ENCODE results near the gene ACAP2. TPM values are rescaled to one million over a fixed set of nuclear protein-coding genes. Genes with fewer than 3 reads are reported as not detected.
A peak's percentile ranks its signal among the peaks of the same experiment; 100 is the strongest.
"Not testable (repeated sequence)": the region's sequence is repeated elsewhere in the genome, so short reads cannot be mapped to it uniquely, and the experiment has no call there.

Gene ACAP2
- total RNA-seq, 3 donors from 2014 or later (not counting 1 experiment from before 2014, with no cell fraction given): 103 to 132 (median 128) TPM

GRCh38 chr3:195405651-195406050 lies 37.2 kb downstream of the ACAP2 start:
- ATAC-seq (no peak), DNase-seq (no peak)
- WGBS (ENCODE audit: insufficient coverage): 58% methylated on average over 2 of the region's 2 CpGs
- H3K9me3 ChIP-seq (ENCODE audit: control insufficient read depth, insufficient read depth, low read length): no peaks in the 10 kb centered on the region
- peaks cover 2% of the 10 kb centered on the region for H3K36me3 ChIP-seq (ENCODE audit: control insufficient read depth, insufficient read depth, low read length)
- H3K4me3 Mint-ChIP-seq: no peak overlapping the region
- peaks cover 5% of the 10 kb centered on the region for H3K36me3 Mint-ChIP-seq
- H3K4me1 ChIP-seq (ENCODE audit: control insufficient read depth, insufficient read depth, low read length): peaks cover 12% of the 10 kb centered on the region
- peaks cover 50 to 53% of the 10 kb centered on the region in 2 donors for H3K4me1 Mint-ChIP-seq
- no peaks in the 10 kb centered on the region for H3K27me3 ChIP-seq (ENCODE audit: control insufficient read depth, insufficient read depth, low read length)
- TF ChIP-seq CTCF (IDR thresholded peaks at IDR 0.05): no peak
- H3K9me3 Mint-ChIP-seq: peaks cover 0 to 4% of the 10 kb centered on the region in 2 donors
- intact Hi-C loops (cut with micrococcal nuclease): no loop called here
- no peak overlapping the region for H3K27ac ChIP-seq (ENCODE audit: low read length)
- H3K4me3 ChIP-seq (ENCODE audit: low read length): no peak overlapping the region
- no peaks in the 10 kb centered on the region for H3K27me3 Mint-ChIP-seq (ENCODE audit: low read depth in 2 of 2)
- H3K27ac Mint-ChIP-seq: peak overlapping the region in 1 of 2 donors; percentile 23

GRCh38 chr3:195403841-195404408 lies 38.9 kb downstream of the ACAP2 start:
- no peak for ATAC-seq
- H3K4me3 ChIP-seq (ENCODE audit: low read length): no peak overlapping the region
- no peaks in the 10 kb centered on the region for H3K27me3 ChIP-seq (ENCODE audit: control insufficient read depth, insufficient read depth, low read length)
- TF ChIP-seq CTCF (IDR thresholded peaks at IDR 0.05): no peak
- H3K27ac ChIP-seq (ENCODE audit: low read length): no peak overlapping the region
- Mint-ChIP-seq H3K4me3 (no peak overlapping the region), H3K27ac (no peak overlapping the region), H3K4me1 (peaks cover 35 to 42% of the 10 kb centered on the region in 2 donors), H3K27me3 (ENCODE audit: low read depth in 2 of 2) (no peaks in the 10 kb centered on the region), H3K9me3 (peaks cover 0 to 4% of the 10 kb centered on the region in 2 donors), H3K36me3 (peaks cover 5% of the 10 kb centered on the region)
- H3K4me1 ChIP-seq (ENCODE audit: control insufficient read depth, insufficient read depth, low read length): peaks cover 7% of the 10 kb centered on the region
- H3K36me3 ChIP-seq (ENCODE audit: control insufficient read depth, insufficient read depth, low read length): no peaks in the 10 kb centered on the region
- 89% methylated on average over 4 of the region's 4 CpGs for WGBS (ENCODE audit: insufficient coverage)
- intact Hi-C loops (cut with micrococcal nuclease): no loop called here
- no peaks in the 10 kb centered on the region for H3K9me3 ChIP-seq (ENCODE audit: control insufficient read depth, insufficient read depth, low read length)
- no peak for DNase-seq

GRCh38 chr3:195403244-195403643 lies 39.6 kb downstream of the ACAP2 start:
- no peaks in the 10 kb centered on the region for H3K27me3 ChIP-seq (ENCODE audit: control insufficient read depth, insufficient read depth, low read length)
- no peak for ATAC-seq
- Mint-ChIP-seq H3K36me3 (peaks cover 5% of the 10 kb centered on the region), H3K27ac (no peak overlapping the region), H3K27me3 (ENCODE audit: low read depth in 2 of 2) (no peaks in the 10 kb centered on the region), H3K4me3 (no peak overlapping the region), H3K9me3 (peaks cover 0 to 4% of the 10 kb centered on the region in 2 donors), H3K4me1 (peaks cover 29 to 39% of the 10 kb centered on the region in 2 donors)
- H3K4me1 ChIP-seq (ENCODE audit: control insufficient read depth, insufficient read depth, low read length): peaks cover 7% of the 10 kb centered on the region
- WGBS (ENCODE audit: insufficient coverage): 78% methylated on average over 4 of the region's 4 CpGs
- no peaks in the 10 kb centered on the region for H3K36me3 ChIP-seq (ENCODE audit: control insufficient read depth, insufficient read depth, low read length)
- no peak overlapping the region for H3K4me3 ChIP-seq (ENCODE audit: low read length)
- no peak for DNase-seq
- TF ChIP-seq CTCF (IDR thresholded peaks at IDR 0.05): no peak
- intact Hi-C loops (cut with micrococcal nuclease): no loop called here
- H3K27ac ChIP-seq (ENCODE audit: low read length): no peak overlapping the region
- H3K9me3 ChIP-seq (ENCODE audit: control insufficient read depth, insufficient read depth, low read length): no peaks in the 10 kb centered on the region

GRCh38 chr3:195401943-195402342 lies 40.9 kb downstream of the ACAP2 start:
- H3K27me3 Mint-ChIP-seq (ENCODE audit: low read depth in 2 of 2): no peaks in the 10 kb centered on the region
- WGBS (ENCODE audit: insufficient coverage): 86% methylated on average over 4 of the region's 5 CpGs
- intact Hi-C loops (cut with micrococcal nuclease): no loop called here
- no peak overlapping the region for H3K4me3 Mint-ChIP-seq
- peaks cover 6% of the 10 kb centered on the region for H3K4me1 ChIP-seq (ENCODE audit: control insufficient read depth, insufficient read depth, low read length)
- no peaks in the 10 kb centered on the region for H3K27me3 ChIP-seq (ENCODE audit: control insufficient read depth, insufficient read depth, low read length)
- H3K4me1 Mint-ChIP-seq: peaks cover 30 to 43% of the 10 kb centered on the region in 2 donors
- H3K36me3 ChIP-seq (ENCODE audit: control insufficient read depth, insufficient read depth, low read length): no peaks in the 10 kb centered on the region
- peak overlapping the region in 1 of 2 donors; percentile 83 for H3K27ac Mint-ChIP-seq
- DNase-seq (no peak), ATAC-seq (no peak)
- H3K36me3 Mint-ChIP-seq: peaks cover 5% of the 10 kb centered on the region
- H3K9me3 ChIP-seq (ENCODE audit: control insufficient read depth, insufficient read depth, low read length): no peaks in the 10 kb centered on the region
- TF ChIP-seq CTCF (IDR thresholded peaks at IDR 0.05): no peak
- no peak overlapping the region for H3K4me3 ChIP-seq (ENCODE audit: low read length)
- H3K27ac ChIP-seq (ENCODE audit: low read length): no peak overlapping the region
- H3K9me3 Mint-ChIP-seq: no peaks in the 10 kb centered on the region

- H3K4me1 ChIP-seq (ENCODE audit: control insufficient read depth, insufficient read depth, low read length): peaks cover 13% of the 10 kb centered on the region
- H3K4me3 ChIP-seq (ENCODE audit: low read length); H3K27me3 Mint-ChIP-seq (ENCODE audit: low read depth in 2 of 2); H3K36me3 Mint-ChIP-seq; DNase-seq; ATAC-seq; H3K36me3 ChIP-seq (ENCODE audit: control insufficient read depth, insufficient read depth, low read length); H3K27ac ChIP-seq (ENCODE audit: low read length); H3K4me3 Mint-ChIP-seq; H3K9me3 ChIP-seq (ENCODE audit: control insufficient read depth, insufficient read depth, low read length); H3K9me3 Mint-ChIP-seq; H3K27ac Mint-ChIP-seq; H3K27me3 ChIP-seq (ENCODE audit: control insufficient read depth, insufficient read depth, low read length): not testable (repeated sequence)
- WGBS (ENCODE audit: insufficient coverage): 89% methylated on average over 5 of the region's 6 CpGs
- intact Hi-C loops (cut with micrococcal nuclease): loop anchor here (5.0 kb wide), 1 partner anchor 44 kb away; the partner anchor contains the start of gene ACAP2
- H3K4me1 Mint-ChIP-seq: peaks cover 19 to 32% of the 10 kb centered on the region in 2 donors
Measured at GRCh38 chr3:195398460-195398859, 44.4 kb downstream of the ACAP2 start.
